HG02970 (cell line): ENCODE data around the gene FHIT.

ENCODE experiments used
- ATAC-seq: cut with Tn5 transposase; IDR thresholded peaks from one replicate; pipeline ENCODE4 v1.9.1; 2021; ENCODE audit warnings: mild to moderate bottlenecking, moderate library complexity, moderate number of reproducible peaks; ENCODE audit not compliant: unreplicated experiment, low FRiP score

Gene FHIT

DNA sequence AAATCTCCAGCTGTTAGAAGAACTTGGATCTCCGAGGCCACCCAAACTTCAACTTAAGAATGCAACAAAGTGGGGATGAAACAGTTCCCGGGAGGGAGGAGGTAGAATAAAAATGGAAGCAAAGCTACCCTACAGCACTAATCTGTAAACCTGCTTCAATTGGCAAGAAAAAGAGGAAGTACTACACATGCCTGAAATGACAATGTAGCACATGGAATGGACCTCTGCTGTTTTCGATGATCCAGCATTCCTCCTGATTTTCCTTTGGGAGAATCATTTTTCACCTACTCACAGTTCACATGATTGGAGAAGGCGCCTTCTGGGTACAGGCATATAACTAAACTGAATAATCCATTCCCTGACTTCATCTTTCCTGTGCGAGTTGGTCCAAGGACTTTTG is 1081.5 kb downstream of the FHIT start:
- ATAC-seq: no peak

DNA sequence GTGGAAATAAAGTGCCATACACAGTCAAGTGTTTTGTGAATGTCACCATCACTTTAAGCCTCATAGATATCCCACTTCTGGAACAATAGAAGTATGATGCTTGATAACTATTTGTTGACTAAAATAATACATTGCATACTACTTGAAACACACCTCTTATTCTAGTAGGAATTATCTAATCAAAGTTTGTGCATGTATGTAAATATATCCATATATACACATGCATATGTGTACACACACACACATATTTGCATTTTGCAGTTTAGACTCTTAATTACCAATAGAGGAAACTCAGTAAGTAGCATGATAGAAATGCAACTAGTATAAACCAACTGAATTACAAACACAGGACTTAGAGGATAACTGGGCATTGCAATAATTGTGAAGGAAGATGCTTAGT is 1084.1 kb downstream of the FHIT start:
- no peak for ATAC-seq

DNA sequence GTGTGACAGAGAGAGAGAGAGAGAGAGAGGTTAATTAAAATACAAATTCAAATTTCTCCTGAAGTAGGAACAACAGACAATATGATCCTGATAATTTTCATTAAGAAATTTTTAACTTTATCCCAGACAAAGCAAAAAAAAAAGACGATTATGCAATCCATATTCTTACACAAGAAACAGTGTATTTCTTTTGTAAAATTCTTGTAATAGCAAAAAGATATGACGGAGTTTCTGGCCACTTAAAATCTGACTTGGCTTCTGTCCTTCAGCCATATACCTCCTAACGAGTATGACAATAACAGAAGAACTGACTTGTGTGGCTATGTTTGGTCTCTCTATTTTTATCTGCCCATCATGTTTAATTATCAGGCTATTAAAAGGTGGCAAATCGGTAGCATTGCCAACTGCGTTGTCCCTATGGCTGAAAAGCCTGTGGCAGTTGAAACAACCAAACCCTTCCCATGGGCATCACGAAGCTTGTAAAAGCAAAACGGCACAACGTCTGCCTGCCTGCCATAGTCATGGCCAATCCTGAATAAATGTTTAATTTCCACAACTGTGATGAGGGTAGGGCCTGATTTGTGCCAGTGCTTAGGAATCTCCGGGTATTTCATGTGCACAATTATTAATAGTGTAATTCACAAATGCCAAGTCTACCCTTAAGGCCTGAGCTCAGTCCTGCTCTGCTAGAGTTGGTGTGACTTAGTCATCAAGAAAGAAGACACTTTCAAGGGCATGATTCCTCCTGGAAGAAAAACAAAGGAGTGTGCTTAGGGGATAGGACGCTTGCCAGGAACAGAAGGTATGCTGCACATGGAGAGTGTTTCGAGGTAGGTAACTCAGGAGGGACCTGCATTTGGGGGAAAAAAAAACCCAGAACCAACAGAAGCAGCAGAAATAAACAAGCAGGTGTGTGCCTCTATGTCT is 1090.2 kb downstream of the FHIT start:
- ATAC-seq: no peak

DNA sequence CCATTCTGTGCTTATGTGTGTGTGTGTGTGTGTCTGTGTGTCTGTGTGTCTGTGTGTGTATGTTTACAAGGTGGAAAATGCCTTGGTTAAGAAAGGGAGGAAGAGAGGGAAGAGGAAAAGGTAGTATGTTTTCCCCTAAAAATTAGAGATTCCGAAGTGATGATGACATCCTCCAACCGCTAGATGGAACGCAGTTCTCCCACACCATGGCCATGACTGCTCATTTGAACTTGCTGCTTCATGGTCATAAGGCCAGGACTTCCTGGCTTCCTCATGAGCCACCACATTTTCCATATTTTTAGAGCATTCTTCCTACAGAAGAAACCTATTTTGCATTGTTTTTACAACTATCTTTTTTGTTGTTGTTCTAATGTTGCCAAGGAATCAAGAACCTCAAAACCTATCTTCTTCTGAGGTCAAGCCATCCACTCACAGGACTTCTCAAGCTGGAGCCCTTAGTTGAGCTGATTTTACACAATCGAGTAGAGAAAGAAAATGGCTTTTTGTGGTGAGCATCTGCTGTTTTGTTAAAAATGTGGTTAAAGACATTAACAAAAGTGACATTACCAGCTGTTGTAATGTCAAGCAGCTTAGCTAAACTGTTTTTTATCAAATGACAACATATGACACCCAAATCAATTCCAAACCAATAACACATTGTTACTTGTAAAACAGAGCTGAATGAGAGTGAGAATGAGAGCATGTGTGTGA is 1091.0 kb downstream of the FHIT start:
- no peak for ATAC-seq

DNA sequence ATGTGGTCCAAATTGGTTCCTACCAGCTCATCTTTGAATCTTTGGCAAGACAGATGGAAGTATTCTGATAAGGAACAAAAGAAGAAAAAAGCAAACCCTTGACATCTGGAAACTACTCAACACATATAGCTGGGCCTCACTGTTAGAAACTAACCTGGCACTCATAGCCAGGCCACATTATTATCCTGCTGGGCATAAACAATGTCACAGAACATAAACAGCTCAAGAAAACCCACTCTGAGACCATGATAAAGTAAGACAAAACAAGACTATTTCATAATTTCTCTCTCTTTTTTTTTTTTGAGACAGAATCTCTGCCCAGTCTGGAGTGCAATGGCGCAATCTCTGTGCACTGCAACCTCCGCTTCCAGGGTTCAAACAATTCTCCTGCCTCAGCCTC is 1093.2 kb downstream of the FHIT start:
- no peak for ATAC-seq

DNA sequence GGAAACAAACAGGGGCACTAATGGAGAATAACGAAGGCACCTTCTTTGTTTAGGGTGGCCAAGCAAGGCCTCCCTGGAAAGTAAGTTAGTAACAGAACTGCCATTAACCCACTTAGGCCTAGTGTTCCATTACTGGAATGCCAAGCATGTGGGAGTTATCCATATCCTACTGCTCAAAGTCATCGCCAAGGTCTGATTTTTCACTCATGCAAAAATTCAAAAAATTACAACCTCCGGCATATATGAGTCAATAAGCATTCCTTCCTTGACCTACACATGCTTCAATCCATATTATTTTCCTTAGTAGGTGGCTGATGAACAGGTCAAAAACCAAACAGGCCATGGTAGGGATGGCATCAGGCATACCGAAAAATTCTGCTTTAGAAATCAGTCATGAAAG is 1097.2 kb downstream of the FHIT start:
- no peak for ATAC-seq

DNA sequence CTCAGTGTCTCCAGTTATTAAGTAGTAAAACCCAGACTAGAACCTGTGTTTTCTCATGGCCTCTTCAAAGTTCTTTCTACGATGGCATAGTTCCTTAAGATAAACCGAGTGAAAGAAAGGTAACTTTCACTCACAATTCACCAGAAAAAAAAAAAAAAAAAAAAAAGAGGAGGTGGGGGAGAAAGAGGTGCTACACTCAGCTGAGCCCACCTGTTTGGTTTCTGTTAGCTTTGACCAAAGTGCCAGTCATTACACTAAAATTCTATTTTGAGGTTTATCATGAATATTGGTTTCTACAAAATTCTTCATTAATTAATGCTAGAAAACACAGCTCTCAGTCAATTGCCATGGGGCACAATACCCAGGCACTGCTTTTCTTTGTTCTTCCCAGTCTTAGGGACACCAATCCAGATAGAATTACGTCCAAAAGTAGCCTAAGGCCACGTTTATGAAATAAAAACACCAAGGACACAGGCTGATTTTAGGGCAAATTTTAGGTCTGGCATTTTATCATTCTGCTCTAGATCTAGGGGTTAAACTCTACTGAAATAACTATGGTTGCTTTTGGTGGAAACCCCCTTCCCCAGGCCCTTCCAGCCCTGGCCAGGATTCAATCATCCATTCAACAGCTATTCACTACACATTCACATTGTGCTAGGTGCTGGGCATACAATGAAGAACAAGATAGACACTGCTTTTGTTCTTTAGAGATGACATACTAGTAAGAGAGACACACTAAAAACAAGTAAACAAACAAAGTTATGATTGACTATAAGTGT is 1097.8 kb downstream of the FHIT start:
- no peak for ATAC-seq

DNA sequence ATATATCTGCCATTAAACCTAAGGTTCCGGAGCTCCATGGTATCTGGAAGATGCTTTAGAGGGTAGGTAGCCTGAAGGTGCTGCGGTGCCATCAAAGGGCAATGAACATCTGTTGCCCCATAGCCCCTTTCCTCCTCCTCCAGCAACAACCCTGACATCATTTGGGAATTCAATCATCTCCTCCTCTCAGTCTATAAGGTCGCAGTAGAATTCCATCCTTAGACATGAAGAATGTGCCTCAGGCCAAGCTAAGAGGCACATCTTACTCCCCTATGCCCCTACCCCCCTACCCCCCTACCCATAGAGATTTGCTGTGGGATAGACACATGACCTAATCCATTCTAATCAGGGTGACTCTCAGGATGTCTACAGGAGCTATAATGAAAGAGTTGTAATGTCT is 1101.8 kb downstream of the FHIT start:
- ATAC-seq: no peak

DNA sequence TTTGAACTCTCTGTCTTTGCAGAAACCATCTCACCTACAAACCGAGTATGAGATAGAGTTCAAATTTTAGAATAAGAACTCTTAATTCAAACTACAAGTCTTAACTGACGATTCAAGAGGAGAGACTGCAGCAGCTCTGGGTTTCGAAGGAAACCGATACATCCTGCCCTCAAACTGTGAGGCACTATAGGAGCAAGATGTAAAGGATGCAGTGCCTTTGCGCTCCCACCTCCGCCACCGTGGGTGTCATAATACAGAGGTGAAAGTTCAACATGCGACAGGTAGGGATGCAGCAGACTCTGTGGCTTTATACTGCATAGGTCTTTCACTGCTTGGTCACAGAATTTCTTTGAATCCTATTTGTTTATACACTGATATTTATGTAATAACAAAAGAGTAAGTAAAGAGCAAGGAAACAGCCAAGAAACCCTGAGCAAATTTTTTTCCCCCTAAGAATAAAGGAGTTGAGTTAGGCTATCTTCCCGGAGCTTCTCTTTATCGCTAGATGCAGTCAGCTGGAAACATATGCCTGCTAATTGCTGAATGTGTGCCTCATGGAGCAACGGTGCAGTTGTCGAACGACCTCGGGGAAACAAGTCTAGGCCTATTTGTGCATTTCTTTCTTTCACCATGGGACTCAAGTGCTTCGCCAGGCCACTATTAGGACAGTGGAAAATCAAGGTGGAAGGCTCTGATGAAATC is 1103.9 kb downstream of the FHIT start:
- no peak for ATAC-seq

DNA sequence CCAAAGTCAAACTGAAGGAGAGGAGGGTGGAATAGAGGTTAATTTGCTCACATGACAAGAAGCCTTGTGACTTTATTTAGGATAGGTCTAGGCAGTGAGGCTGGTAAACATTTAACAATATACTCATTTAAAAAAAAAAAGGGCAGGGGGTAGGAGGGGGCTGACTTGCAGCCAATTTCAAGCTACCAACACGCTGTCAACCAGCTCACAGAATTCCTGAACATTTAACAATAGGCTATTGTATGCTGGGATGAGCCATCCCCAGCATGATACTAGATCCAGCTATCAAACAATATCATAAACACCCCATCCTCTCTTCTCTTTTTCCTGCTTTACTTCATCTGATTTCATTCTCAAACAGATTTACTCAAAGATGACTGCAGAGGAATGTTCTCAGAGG is 1105.1 kb downstream of the FHIT start:
- no peak for ATAC-seq

DNA sequence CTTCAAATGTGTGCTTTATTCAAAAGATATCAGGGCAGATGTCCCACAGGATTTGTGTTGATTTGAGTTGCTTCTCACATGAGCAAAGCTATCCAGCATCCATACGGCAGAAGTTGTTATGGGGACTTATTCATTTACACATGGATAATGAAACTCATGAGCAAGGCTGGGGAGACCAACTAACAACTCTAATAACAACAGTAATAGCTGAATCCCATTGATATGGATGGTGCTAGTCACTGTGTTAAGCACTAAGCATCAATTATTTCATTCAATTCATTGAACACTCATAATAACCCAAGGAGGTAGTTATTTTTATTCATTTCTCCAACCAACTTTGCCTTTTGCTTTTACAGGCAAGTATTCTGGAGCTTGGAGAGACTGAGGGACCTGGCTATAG is 1107.2 kb downstream of the FHIT start:
- no peak for ATAC-seq

DNA sequence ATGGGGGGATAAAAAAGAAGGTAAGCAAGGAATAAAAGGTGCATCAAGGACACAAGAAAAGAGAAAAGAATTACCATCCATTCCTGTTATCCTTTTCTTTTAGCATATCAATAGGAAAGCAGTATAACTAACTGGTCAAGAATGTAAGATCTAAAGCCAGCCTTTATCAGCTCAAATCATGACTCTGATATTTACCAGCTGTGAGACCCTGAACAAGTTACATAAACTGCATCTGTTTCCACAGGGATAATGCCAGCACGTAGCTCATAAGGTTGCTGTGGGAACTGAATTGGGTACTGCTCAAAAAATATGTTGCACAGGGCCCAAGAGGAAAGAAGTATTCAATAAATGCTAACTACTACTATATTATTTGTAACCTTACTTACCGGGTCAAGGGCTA is 1109.2 kb downstream of the FHIT start:
- no peak for ATAC-seq

DNA sequence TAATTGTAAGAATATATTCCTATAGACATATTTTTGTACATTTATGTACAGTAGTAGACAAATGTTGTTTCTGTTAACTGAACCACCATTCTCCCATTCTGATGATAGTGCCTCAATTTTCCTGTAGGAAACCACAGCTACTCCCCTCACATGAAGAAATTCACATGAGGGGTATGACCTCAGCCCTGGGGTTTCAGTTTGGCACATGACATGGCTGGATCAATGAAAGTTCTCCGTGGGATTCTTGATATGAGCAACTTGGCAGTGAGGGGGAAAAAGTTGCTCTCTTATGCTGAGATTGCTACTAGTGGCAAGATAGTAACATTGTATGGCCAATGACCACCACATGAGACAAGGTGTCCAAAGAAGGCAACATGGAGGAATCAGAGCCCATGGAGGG is 1111.1 kb downstream of the FHIT start:
- ATAC-seq: no peak

DNA sequence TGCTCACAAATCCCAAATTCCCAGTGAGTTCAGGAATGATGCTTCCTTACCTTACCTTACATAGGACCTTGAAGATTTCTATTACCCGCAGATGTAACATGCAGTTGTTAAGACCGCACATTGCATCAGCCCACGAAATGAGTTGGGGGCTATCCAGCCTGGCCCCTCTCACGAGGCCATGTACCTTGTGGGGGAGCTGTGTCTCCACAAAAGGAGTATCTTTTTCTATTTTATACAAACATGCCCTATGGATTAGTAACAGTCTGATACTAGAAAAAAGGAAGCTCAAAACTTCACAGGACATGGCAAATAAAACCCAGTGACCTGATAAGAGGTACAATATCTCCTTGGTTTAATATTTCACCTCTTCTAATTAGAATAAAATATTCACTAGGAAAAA is 1114.7 kb downstream of the FHIT start:
- no peak for ATAC-seq

DNA sequence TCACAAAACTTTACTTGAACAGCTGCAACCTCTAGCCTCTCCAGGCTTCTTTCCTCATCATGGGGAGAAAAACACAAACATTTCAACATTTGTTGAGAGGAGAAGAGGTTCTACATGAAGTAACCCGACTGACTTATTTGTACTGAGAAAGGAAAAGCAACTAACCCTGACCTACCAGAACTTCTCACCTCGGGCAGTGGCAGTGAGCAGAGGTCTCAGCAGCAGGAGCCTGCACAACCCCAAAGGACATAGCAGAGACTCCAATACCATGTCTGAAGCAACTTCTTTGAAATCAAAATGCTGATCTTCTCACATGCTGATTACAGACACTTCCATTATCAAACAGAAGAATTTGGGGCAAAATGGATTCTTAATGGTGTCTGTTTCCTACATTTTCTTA is 1115.8 kb downstream of the FHIT start:
- no peak for ATAC-seq

DNA sequence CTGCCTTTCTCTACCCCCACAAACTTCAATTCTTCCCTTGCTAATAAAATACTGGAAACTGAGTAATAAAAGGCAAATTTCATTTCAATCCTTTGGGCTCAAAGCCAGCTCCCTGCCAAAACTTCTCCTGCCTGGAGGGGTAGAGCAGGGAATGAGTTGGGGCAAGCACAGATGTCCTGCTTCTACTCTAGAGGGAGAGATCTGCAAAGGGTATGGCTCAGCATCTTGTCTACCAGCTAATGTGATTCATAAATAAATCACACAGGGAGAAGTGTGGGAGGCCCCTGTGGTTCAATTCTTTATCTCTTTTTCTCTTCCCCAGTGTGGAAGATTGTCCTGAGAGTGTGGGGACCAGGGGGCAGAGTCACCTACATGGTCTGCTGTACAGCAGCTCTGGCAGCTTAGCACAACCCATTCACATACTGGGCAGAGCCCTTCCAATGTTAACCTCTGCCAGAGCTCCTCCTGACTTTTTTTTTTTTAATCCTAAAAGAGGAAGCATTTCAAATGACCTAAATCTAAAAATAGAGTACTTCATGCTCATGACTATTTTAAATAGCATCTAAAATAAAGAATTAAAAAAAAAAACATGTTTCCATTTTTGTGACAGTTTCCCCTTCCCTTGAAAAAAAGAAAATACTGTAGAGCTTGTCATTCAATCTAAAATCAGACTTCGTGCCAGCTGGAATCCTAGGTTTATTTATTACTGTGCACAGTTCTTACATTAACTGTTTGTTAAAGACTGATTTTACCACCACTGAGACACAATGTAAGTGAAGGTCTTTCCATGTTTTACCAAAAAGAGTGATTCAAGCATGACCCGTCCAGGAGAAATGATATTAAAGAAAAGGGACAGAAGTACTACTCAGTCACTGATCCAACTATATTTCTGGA is 1117.7 kb downstream of the FHIT start:
- no peak for ATAC-seq

DNA sequence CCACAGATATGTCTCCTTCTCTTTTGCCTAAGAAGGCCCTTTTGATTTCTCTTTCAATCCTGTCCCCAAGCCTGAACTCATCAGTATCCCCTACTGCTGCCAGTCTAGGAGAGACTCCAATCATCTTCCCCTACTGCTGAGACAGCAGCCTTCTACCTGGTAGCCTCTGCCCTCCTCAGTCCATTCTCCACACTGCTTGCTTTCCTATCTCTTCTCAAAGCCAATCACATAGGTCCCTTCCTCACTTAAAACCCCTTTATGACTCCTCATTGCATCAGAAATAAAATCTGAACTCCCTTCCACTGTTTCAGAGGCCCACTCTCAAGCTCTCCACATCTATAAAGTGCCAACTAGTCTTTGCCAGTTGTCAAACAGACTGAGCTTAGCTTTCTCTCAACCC is 1119.6 kb downstream of the FHIT start:
- ATAC-seq: no peak

DNA sequence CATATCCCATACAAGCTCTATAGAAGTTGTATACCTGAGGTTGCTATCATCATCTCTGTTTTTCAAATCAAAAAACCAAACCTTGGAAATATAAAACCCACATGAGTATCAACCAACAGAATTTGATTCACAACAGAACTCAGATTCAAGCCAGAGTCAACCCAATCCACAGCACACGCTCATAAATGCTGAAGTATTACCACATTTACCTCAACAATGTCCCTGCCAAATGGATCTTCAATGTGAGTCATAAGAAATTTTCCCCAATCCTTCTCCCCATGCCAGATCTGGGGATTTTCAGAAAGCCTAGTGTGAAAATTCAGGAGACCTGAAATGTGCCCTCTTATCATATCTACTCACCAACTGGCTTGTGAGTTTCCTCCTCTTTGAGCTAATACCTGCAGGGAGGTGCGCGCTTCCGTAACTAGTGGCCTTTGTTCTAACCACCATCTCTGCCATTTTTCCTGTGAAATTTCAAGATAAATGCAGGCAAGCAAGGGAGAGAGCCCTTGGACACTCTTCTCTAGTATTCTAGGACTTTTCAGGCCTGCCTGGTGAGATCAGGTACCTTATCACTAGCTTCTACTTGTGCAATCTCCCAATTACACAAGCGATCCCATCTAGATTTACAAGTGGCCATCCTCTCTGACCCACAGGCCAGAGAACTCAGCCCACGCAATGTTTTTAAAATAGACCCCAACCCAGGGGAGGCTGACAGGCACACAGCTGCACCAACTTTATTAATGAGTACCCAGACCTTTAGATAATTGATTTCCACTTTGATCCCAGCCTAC is 1124.5 kb downstream of the FHIT start:
- ATAC-seq: no peak

DNA sequence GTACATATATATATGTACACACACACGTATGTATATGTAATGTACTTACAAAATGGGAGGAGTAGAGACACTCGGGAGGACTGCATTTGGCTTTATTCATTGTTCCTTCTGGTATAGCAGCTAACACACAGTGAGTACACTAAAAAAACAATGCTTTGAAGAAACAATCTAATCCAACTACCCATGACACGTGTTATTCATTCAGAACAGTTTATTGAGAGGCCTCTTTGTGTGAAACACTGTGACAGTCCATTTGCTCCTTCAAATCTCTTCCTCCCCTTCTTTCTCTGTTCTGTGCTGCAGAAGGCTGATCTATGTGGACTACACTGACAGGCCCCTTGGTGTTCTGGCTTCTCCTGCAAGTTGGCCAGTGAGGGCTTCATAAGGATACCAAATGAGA is 1125.6 kb downstream of the FHIT start:
- no peak for ATAC-seq
